ENCODE measurements around the gene TIMELESS. TPM values are rescaled to one million over a fixed set of nuclear protein-coding genes. Genes with fewer than 3 reads are reported as not detected.
"Not testable (repeated sequence)": the region's sequence is repeated elsewhere in the genome, so short reads cannot be mapped to it uniquely, and the experiment has no call there.

TIMELESS gene
- total RNA-seq, 1 experiment from 2014 or later = 26.5 TPM

GRCh38 chr12:56408799-56409417 is 40.3 kb downstream of the TIMELESS start:
- CTCF ChIA-PET = no interaction called here

GRCh38 chr12:56404227-56404626 is 45.0 kb downstream of the TIMELESS start:
- H2AFZ ChIP-seq (ENCODE audit: low read length); CTCF ChIA-PET; POLR2A ChIA-PET (ENCODE audit: unreplicated experiment); H3K4me2 ChIP-seq (ENCODE audit: low read length); H3K27ac ChIP-seq (ENCODE audit: low read length); H3K4me1 ChIP-seq (ENCODE audit: insufficient read depth, low read length); H4K20me1 ChIP-seq (ENCODE audit: low read length); H3K4me3 ChIP-seq (ENCODE audit: low read length); H3K9me3 ChIP-seq (ENCODE audit: low read length); H3K79me2 ChIP-seq (ENCODE audit: low read length); H3K9me2 ChIP-seq (replicated peaks; ENCODE audit: low read length); intact Hi-C loops (cut with micrococcal nuclease); ATAC-seq; BruUV-seq (replicated peaks); H3K27me3 ChIP-seq (ENCODE audit: low read length); DNase-seq; H3K9ac ChIP-seq (ENCODE audit: low read length); H3F3A ChIP-seq (ENCODE audit: low read length, unreplicated experiment); H3K36me3 ChIP-seq (ENCODE audit: low read depth, low read length): not testable (repeated sequence)

More at GRCh38 chr12:56408799-56409417, 40.3 kb downstream of the TIMELESS start:
- BruUV-seq (replicated peaks) = no TSS peak
- no peak overlapping the region for H2AFZ ChIP-seq (ENCODE audit: low read length)
- H4K20me1 ChIP-seq (ENCODE audit: low read length) = no peaks in the 10 kb centered on the region
- ATAC-seq = no peak
- no peaks in the 10 kb centered on the region for H3K4me1 ChIP-seq (ENCODE audit: insufficient read depth, low read length)
- H3K4me2 ChIP-seq (ENCODE audit: low read length) = no peak overlapping the region
- no peaks in the 10 kb centered on the region for H3K9me3 ChIP-seq (ENCODE audit: low read length)
- no peaks in the 10 kb centered on the region for H3K36me3 ChIP-seq (ENCODE audit: low read depth, low read length)
- intact Hi-C loops (cut with micrococcal nuclease) = no loop called here
- no peak overlapping the region for H3K9ac ChIP-seq (ENCODE audit: low read length)
- H3K9me2 ChIP-seq (replicated peaks; ENCODE audit: low read length) = no peaks in the 10 kb centered on the region
- H3K79me2 ChIP-seq (ENCODE audit: low read length) = no peaks in the 10 kb centered on the region
- H3F3A ChIP-seq (ENCODE audit: low read length, unreplicated experiment) = no peaks in the 10 kb centered on the region
- POLR2A ChIA-PET (ENCODE audit: unreplicated experiment) = no interaction called here
- H3K4me3 ChIP-seq (ENCODE audit: low read length) = no peak overlapping the region
- TF ChIP-seq CTCF (conservative IDR thresholded peaks at IDR 0.05; ENCODE audit: low read depth, low read length) (no peak), EZH2phosphoT487 (IDR thresholded peaks at IDR 0.05; ENCODE audit: borderline replicate concordance, low read length) (no peak), EZH2 (IDR thresholded peaks at IDR 0.05; ENCODE audit: low read length, unreplicated experiment) (no peak)
- H3K27me3 ChIP-seq (ENCODE audit: low read length) = no peaks in the 10 kb centered on the region
- no peak for DNase-seq
- no peak overlapping the region for H3K27ac ChIP-seq (ENCODE audit: low read length)

- BruUV-seq (replicated peaks); POLR2A ChIA-PET (ENCODE audit: unreplicated experiment); H3K36me3 ChIP-seq (ENCODE audit: low read depth, low read length); H4K20me1 ChIP-seq (ENCODE audit: low read length); H3K4me2 ChIP-seq (ENCODE audit: low read length); ATAC-seq; CTCF ChIA-PET; H3K27ac ChIP-seq (ENCODE audit: low read length); H3K4me3 ChIP-seq (ENCODE audit: low read length); H3K4me1 ChIP-seq (ENCODE audit: insufficient read depth, low read length); intact Hi-C loops (cut with micrococcal nuclease); H3K9me2 ChIP-seq (replicated peaks; ENCODE audit: low read length); H3K27me3 ChIP-seq (ENCODE audit: low read length); H3K9ac ChIP-seq (ENCODE audit: low read length); H3F3A ChIP-seq (ENCODE audit: low read length, unreplicated experiment); H3K9me3 ChIP-seq (ENCODE audit: low read length); H2AFZ ChIP-seq (ENCODE audit: low read length); DNase-seq; H3K79me2 ChIP-seq (ENCODE audit: low read length): not testable (repeated sequence)
These were observed 47.6 kb downstream of the TIMELESS start for GRCh38 chr12:56401612-56402011.

GRCh38 chr12:56401125-56401524 is 48.1 kb downstream of the TIMELESS start:
- CTCF ChIA-PET; BruUV-seq (replicated peaks); H3K27me3 ChIP-seq (ENCODE audit: low read length); H3K9me3 ChIP-seq (ENCODE audit: low read length); H3K4me3 ChIP-seq (ENCODE audit: low read length); H3K36me3 ChIP-seq (ENCODE audit: low read depth, low read length); H3K4me2 ChIP-seq (ENCODE audit: low read length); H3K79me2 ChIP-seq (ENCODE audit: low read length); H3K9me2 ChIP-seq (replicated peaks; ENCODE audit: low read length); H3F3A ChIP-seq (ENCODE audit: low read length, unreplicated experiment); H4K20me1 ChIP-seq (ENCODE audit: low read length); H2AFZ ChIP-seq (ENCODE audit: low read length); POLR2A ChIA-PET (ENCODE audit: unreplicated experiment); ATAC-seq; H3K4me1 ChIP-seq (ENCODE audit: insufficient read depth, low read length); H3K9ac ChIP-seq (ENCODE audit: low read length); H3K27ac ChIP-seq (ENCODE audit: low read length); DNase-seq; intact Hi-C loops (cut with micrococcal nuclease): not testable (repeated sequence)

- H3K36me3 ChIP-seq (ENCODE audit: low read depth, low read length); H3K9me3 ChIP-seq (ENCODE audit: low read length); H3K79me2 ChIP-seq (ENCODE audit: low read length); BruUV-seq (replicated peaks); ATAC-seq; DNase-seq; H3K9me2 ChIP-seq (replicated peaks; ENCODE audit: low read length); H3K4me2 ChIP-seq (ENCODE audit: low read length); CTCF ChIA-PET; H3K27me3 ChIP-seq (ENCODE audit: low read length); H4K20me1 ChIP-seq (ENCODE audit: low read length); H2AFZ ChIP-seq (ENCODE audit: low read length); H3K4me3 ChIP-seq (ENCODE audit: low read length); POLR2A ChIA-PET (ENCODE audit: unreplicated experiment); intact Hi-C loops (cut with micrococcal nuclease); H3K27ac ChIP-seq (ENCODE audit: low read length); H3K4me1 ChIP-seq (ENCODE audit: insufficient read depth, low read length); H3K9ac ChIP-seq (ENCODE audit: low read length); H3F3A ChIP-seq (ENCODE audit: low read length, unreplicated experiment): not testable (repeated sequence)
These were observed 49.8 kb downstream of the TIMELESS start for GRCh38 chr12:56399466-56399865.
